Uterus (tissue), 4 donors: Measurements from ENCODE around the gene BOD1. TPM values are rescaled to one million over a fixed set of nuclear protein-coding genes. Genes with fewer than 3 reads are reported as not detected.
A peak's percentile ranks its signal among the peaks of the same experiment; 100 is the strongest.

Experiments
- DNase-seq, 2 donors: peaks; one replicate each; pipeline ENCODE4 v3.0.0-alpha.2; 2019 to 2020
- H3K27ac ChIP-seq, 2 donors: fragments of 200-600 bp; sonication (generic); 1 replicate in 1 of 2; 2 replicates in 1 of 2; pipeline ENCODE4 v1.5.1; 2016 to 2018
- H3K27me3 ChIP-seq, 2 donors: fragments of 200-600 bp; sonication (generic); one replicate each; pipeline ENCODE4 v1.5.1; 2018 to 2019; ENCODE audit warnings: control low read depth in 1 of 2
- H3K36me3 ChIP-seq, 2 donors: fragments of 200-600 bp; sonication (generic); one replicate each; pipeline ENCODE4 v1.5.1; 2019; ENCODE audit warnings: control low read depth in 1 of 2
- H3K4me1 ChIP-seq, 2 donors: fragments of 200-600 bp; sonication (generic); one replicate each; pipeline ENCODE4 v1.5.1; 2018 to 2019; ENCODE audit warnings: control low read depth in 1 of 2
- H3K4me3 ChIP-seq, 2 donors: fragments of 200-600 bp; sonication (generic); 1 replicate in 1 of 2; 2 replicates in 1 of 2; pipeline ENCODE4 v1.5.1; 2018 to 2019; ENCODE audit warnings: mild to moderate bottlenecking in 1 of 2
- H3K9me3 ChIP-seq, 2 donors: fragments of 200-600 bp; sonication (generic); one replicate each; pipeline ENCODE4 v1.5.1; 2019; ENCODE audit warnings: control low read depth in 1 of 2
- POLR2A ChIP-seq, 2 donors: fragments of 450-650 bp; IDR thresholded peaks; one replicate each; pipeline ENCODE4 v1.6.1; 2016; ENCODE audit warnings: antibody characterized with exemption in 2 of 2, mild to moderate bottlenecking in 1 of 2, moderate library complexity in 1 of 2
- intact Hi-C: fragments of 100-400 bp; cut with DNase I; formaldehyde crosslinking; loops from one replicate; pipeline ENCODE4 v1.15.1; 2023; ENCODE audit warnings: low total_unique reads
- total RNA-seq, 4 donors: library from RNA; depleted of rRNA in 3 of 4; stranded (reverse); fragments of >200 nt in 3 of 4; gene quantifications; one replicate each; pipeline versions ENCODE4 v1.1.0 to v1.2.4, GENCODE V29; 2014 to 2023
- TF ChIP-seq, protein P1 (sequence below), 4 experiments: fragments of 200-600 bp in 2 of 4; fragments of 450-650 bp in 2 of 4; sonication (generic) in 2 of 4; IDR thresholded peaks; one replicate each; pipeline ENCODE4 v1.5.1; 2016 to 2019; ENCODE audit warnings: antibody characterized with exemption in 4 of 4, mild to moderate bottlenecking in 2 of 4, moderate library complexity in 1 of 4
- donor health status: DM: yes; HTN: yes; CAD: no.

Gene BOD1
- total RNA-seq, 4 donors from 2014 or later = 48.2 to 64.8 (median 57.2) TPM

DNA sequence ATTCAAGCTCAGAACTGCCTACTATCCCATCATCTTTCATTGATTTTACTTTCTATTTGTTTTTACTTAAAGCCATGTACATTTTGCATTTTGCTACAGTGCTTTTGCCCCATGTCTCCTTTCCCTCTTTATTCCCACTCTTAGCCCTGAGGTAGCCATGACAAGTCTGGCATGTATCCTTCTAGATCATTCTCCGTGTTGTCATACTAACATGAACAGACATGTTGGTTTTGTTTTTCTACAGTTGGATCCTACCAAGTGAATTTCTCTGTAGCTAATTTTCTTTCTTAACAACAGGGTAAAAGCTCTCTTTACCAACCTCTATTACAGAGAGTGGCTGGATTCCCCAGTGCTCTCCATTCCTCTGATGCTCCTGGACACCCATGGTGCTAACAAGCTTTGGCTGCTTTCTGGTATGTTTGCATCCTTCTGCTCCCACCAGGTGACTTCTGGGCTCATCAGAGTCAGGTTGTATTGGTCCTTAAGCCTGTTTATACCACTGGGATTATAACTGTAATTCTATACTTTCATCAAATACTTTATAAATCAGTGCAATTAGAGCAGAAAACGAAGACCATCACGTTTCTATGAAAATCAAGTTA is 38.8 kb upstream of the BOD1 start:
- DNase-seq = no peak
- Histone ChIP-seq H3K27ac (no peak overlapping the region), H3K4me3 (no peak overlapping the region), H3K27me3 (no peaks in the 10 kb centered on the region), H3K9me3 (peaks cover 0 to 17% of the 10 kb centered on the region in 2 donors), H3K36me3 (no peaks in the 10 kb centered on the region), H3K4me1 (no peaks in the 10 kb centered on the region)
- TF ChIP-seq, protein P1, sequence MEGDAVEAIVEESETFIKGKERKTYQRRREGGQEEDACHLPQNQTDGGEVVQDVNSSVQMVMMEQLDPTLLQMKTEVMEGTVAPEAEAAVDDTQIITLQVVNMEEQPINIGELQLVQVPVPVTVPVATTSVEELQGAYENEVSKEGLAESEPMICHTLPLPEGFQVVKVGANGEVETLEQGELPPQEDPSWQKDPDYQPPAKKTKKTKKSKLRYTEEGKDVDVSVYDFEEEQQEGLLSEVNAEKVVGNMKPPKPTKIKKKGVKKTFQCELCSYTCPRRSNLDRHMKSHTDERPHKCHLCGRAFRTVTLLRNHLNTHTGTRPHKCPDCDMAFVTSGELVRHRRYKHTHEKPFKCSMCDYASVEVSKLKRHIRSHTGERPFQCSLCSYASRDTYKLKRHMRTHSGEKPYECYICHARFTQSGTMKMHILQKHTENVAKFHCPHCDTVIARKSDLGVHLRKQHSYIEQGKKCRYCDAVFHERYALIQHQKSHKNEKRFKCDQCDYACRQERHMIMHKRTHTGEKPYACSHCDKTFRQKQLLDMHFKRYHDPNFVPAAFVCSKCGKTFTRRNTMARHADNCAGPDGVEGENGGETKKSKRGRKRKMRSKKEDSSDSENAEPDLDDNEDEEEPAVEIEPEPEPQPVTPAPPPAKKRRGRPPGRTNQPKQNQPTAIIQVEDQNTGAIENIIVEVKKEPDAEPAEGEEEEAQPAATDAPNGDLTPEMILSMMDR (IDR thresholded peaks at IDR 0.05) = no peak
- no peak for TF ChIP-seq POLR2A (IDR thresholded peaks at IDR 0.05)
- intact Hi-C loops = no loop called here

DNA sequence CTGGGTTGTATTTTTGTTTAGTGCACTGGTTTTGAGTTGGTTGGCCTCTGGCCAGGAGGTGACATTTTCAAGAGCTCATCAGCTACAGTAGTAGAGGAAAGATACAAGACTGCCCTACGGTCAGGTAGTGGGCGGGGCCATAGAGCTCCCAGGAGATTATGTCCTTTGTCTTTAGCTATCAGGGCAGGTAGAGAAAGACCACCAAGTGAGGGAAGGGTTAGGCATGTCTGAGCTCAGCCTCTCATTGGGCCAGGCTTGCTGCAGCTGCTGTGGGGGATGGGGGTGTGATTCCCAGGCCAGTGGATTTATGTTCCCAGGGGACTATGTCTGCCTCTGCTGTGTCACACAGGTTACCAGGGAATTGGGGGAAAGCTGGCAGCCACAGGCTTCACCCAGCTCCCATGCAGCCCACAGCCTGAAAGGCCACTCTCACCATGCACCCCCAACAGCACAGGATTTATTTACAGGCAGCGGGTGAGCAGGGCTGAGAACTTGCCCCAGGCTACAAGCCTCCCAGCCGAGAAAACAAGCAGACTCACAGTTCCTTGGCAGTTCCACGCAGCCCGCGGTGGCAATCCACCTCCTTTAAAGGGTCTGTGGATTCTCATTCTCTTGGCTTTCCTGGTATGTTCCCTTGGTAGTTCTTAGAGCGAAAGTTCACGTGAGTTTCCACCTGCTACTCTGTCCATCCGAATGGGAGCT is 37.5 kb upstream of the BOD1 start:
- TF ChIP-seq POLR2A (IDR thresholded peaks at IDR 0.05) = no peak
- TF ChIP-seq, protein P1 (IDR thresholded peaks at IDR 0.05) = no peak
- Histone ChIP-seq H3K9me3 (peaks cover 0 to 17% of the 10 kb centered on the region in 2 donors), H3K36me3 (no peaks in the 10 kb centered on the region), H3K4me3 (no peak overlapping the region), H3K27ac (no peak overlapping the region), H3K4me1 (no peaks in the 10 kb centered on the region), H3K27me3 (no peaks in the 10 kb centered on the region)
- intact Hi-C loops = no loop called here
- DNase-seq = no peak

DNA sequence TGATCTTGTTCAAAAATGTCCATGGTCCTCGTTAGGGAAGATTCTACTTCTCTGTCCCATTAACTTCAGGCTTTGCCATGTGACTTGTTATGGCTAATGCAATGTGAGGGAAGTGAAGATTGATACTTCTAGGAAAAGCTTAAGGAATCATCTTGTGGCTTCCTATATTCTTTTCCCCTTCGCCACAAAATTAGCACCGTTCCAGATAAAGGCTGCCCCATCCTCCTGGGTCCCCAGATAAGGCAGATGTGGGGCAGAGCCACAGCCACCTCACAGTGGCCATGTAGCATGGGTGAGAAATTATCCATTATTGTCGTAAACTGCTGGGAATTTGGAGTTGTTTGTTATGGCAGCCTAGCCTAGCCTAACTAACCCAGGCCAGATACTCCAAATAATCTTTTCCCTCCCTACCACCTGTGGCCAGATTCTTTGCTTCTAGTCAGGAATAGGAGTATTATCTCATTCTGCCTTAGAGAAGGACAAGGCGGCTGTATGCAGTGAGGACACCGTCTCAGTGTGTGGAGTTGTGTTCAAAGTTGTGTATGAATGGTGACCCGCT is 31.9 kb upstream of the BOD1 start:
- Histone ChIP-seq H3K36me3 (no peaks in the 10 kb centered on the region), H3K27me3 (no peaks in the 10 kb centered on the region), H3K4me1 (no peaks in the 10 kb centered on the region), H3K4me3 (no peak overlapping the region), H3K9me3 (peaks cover 0 to 10% of the 10 kb centered on the region in 2 donors), H3K27ac (no peak overlapping the region)
- TF ChIP-seq POLR2A (IDR thresholded peaks at IDR 0.05) = no peak
- TF ChIP-seq, protein P1 (IDR thresholded peaks at IDR 0.05) = no peak
- intact Hi-C loops = no loop called here
- DNase-seq = no peak

DNA sequence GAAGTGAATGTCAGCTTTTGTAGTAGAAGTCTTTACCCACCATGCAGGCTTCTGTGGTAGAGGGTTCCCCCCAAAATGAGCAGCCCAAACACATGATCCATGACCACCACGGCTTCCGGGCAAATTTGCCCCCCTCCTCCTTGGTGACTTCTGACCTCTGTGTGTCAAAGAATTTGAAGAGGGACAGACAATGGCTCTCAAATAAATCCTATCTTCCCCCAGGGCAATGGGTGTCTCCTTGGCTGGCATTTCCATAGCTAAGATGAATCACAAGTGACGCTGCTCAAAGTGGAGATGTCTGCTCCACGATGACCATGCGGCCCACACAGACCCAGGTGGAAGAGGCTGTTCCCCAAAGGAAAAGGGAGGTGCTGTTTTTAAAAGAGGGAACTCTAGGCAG is 30.2 kb upstream of the BOD1 start:
- DNase-seq = no peak
- H3K36me3 ChIP-seq = no peaks in the 10 kb centered on the region
- no peak overlapping the region for H3K4me3 ChIP-seq
- no peaks in the 10 kb centered on the region for H3K27me3 ChIP-seq
- no peak for TF ChIP-seq POLR2A (IDR thresholded peaks at IDR 0.05)
- TF ChIP-seq, protein P1 (IDR thresholded peaks at IDR 0.05) = no peak
- no peak overlapping the region for H3K27ac ChIP-seq
- H3K9me3 ChIP-seq = no peaks in the 10 kb centered on the region
- H3K4me1 ChIP-seq = no peaks in the 10 kb centered on the region
- intact Hi-C loops = no loop called here

GRCh38 chr5:173645890-173646574 is 29.6 kb upstream of the BOD1 start:
- intact Hi-C loops = no loop called here
- TF ChIP-seq, protein P1 (IDR thresholded peaks at IDR 0.05) = no peak
- TF ChIP-seq POLR2A (IDR thresholded peaks at IDR 0.05) = no peak
- H3K4me1 ChIP-seq = no peaks in the 10 kb centered on the region
- H3K27ac ChIP-seq = no peak overlapping the region
- H3K27me3 ChIP-seq = no peaks in the 10 kb centered on the region
- H3K36me3 ChIP-seq = no peaks in the 10 kb centered on the region
- peak in 1 of 2 donors; percentile 1 for DNase-seq
- no peak overlapping the region for H3K4me3 ChIP-seq
- no peaks in the 10 kb centered on the region for H3K9me3 ChIP-seq
